ENCODE measurements around the gene LIFR.

GRCh38 chr5:38447056-38447455 lies 109.4 kb downstream of the LIFR start:
- TF ChIP-seq CTCF (IDR thresholded peaks at IDR 0.05), result no peak
- TF ChIP-seq POLR2A (IDR thresholded peaks at IDR 0.05), result no peak

Data from heart left ventricle (tissue), 13 donors.